A204.1 (cell line): ENCODE results near the gene EPGN.
"Not testable (repeated sequence)": the region's sequence is repeated elsewhere in the genome, so short reads cannot be mapped to it uniquely, and the experiment has no call there.

Experiments
- FAIRE-seq: peaks from 2 replicates; lab custom pipeline; 2012; peaks lifted over from hg19 to GRCh38; lab: Jason Lieb, UNC

EPGN gene

DNA sequence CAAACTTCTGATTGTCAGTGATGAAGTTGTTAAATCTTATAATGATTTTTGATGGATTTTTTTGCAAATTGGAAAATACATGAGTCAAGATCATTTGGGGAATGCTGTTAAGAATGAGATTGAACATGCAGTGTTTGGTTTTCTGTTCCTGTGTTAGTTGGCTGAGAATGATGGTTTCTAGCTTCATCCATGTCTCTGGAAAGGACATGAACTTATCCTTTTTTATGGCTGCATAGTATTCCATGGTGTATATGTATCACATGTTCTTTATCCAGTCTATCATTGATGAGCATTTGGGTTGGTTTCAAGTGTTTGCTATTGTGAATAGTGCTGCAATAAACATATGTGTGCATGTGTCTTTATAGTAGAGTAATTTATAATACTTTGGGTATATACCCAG lies 32.2 kb downstream of the EPGN start:
- FAIRE-seq = not testable (repeated sequence)

DNA sequence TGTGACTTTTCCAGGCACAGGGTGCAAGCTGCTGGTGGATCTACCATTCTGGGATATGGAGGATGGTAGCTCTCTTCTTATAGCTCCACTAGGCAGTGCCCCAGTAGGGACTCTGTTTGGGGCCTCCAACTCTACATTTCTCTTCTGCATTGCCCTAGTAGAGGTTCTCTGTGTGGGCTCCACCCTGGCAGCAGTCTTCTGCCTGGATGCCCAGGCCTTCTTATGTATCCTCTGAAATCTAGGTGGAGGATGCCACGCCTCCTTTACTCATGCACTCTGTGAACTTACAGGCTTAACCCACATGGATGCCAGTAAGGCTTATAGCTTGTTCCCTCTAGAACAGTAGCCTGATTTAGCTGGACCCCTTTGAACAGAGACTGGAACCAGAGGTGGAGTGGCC lies 35.8 kb downstream of the EPGN start:
- FAIRE-seq = no peak

DNA sequence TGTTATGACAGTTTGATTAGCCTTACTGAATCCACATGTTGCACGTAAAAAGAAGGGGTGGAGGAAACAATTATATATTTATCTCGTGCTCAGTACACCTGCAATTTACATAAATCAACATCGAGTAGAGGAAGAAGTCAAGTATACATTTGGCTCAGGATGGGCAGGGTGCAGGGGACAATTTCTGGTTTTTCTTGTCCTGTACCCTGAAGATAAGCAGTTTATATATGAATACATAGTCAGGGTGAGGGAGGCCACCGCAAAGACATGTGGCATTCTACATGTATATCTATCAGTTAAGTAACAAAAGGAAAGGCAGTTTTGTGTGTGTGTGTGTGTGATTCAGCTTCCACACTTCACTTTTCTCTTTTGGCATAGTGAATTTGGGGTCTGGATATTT lies 45.6 kb downstream of the EPGN start:
- FAIRE-seq = no peak

DNA sequence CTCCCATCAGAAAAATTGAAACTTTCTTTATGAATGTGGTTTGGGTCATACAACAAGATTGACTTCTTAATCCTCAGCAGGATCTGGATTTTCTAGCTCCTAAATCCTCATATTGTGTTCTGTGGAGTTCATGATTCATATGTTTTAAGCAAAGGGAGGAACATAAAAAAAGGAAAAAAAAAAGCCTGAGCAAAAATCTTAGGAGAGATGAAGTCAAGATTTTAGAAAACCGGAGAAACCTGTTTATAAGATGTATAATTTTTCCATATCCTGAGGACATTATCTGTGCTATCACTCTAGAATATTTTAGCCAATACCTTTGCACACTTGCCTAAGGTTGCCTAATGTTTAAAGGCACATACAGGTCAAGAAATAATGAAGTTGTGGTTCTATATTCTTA lies 49.7 kb downstream of the EPGN start:
- FAIRE-seq = no peak

DNA sequence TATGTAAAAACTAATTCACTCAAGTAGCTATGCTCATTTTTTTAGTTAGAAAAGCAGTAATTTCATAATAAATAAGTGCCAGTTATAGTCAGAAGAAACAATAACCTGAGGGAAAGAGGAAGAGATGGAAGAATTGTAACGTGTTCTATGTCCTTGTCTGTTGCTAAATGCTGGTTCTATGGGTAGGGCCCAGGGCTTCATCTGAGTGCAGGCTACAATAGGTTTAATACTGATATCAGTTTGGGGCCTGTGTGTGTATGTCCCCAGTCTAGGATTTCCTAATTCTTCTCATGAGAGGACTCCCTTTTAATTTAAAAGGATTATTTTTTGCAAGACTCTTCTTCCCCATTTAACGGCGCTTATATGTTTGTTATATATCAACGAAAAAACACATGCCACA lies 53.4 kb downstream of the EPGN start:
- no peak for FAIRE-seq

DNA sequence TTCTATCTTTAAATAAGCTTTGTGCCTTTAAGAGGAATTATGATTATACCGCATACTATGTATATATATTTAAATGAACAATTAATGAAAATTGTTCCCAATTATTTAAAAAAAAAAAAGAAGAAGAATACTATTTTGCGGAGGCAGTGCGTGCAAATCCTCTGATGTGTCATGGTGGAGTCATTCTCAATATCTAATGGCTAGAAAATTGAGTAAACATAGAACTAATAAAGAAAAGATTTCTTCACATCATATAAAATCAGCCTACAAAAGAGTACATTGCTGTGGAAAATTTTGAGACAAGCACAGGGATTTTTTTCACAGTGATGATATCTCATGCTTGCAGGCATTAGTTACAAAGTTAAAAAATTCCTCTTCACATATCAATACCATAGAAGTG lies 54.1 kb downstream of the EPGN start:
- no peak for FAIRE-seq

DNA sequence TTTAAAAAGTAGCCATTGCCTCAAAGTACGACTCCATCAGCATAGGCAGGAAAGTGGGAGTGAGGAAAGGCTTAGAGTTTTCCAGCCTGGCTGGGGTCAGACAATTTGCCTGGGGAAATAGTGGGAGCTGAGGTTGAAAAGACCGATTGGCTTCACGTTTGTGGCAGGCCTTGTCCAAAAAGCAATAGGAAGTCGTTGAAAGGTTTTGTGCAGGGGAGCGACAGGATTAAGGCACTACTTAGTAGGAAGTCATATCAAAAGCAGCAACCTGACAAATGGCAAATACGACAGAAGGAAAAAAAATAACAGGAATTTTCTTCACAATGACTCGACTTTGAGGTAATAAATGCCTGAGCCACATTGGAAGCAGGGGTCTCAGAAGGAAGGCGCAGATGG lies 56.0 kb downstream of the EPGN start:
- no peak for FAIRE-seq

DNA sequence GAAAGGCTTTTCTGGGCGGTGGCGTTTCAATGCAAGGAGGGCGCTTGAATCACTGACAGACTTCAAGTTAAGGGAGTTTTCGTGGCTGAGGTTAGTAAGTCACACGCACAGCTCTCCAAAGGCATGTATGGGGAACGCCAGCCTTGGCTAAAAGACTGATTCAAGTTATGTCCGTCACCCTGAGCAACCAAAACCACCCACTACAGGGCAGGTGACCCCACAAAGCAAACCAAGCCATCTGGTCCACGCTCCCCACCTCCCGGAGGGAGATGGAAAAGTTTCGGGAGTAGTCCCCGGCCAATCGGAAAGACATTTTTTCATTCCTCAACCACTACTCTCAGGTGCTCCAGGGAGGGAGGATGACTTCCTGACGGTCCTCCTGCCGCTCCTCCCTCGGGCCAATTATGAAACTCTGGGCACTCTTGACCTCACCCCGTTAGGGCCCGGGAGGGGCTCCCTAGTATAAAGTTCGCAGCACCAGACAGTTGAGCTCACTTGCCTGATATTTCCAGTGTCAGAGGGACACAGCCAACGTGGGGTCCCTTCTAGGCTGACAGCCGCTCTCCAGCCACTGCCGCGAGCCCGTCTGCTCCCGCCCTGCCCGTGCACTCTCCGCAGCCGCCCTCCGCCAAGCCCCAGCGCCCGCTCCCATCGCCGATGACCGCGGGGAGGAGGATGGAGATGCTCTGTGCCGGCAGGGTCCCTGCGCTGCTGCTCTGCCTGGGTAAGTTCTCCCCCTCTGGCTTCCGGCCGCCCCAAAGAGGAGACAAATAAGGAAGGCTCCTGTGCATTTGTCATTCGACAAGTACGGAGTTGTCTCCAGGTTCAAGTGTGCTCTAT lies 56.6 kb downstream of the EPGN start, which contains the start of gene EREG:
Gene EREG (plus strand): TSS at position 494 of the 840 bp plus-strand sequence. CDS start 164 bp downstream, at position 658.
- FAIRE-seq = no peak

DNA sequence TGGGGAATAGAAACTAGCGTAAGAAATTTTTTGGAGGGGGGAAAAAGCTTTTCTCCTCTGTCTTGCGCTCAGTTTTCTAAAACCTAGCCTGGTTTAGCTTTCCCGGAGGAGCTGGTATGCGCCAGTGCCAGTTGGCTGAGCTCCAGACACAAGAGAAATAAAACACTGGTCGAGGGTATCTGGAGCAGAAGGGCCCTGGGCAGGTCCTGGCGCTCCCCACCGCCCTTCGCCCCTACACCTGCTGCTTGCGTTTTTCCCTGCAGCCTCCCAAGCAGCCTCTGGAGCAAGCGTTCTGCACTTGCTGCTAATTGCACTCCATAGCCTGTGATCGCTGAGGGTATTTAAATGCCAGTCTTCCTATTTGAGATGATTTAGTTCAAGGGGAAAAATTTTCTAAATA lies 57.5 kb downstream of the EPGN start:
- no peak for FAIRE-seq
